Neural progenitor cell (in vitro differentiated cells): ENCODE data around the gene ZNF224. TPM values are rescaled to one million over a fixed set of nuclear protein-coding genes. Genes with fewer than 3 reads are reported as not detected.

Experiments used
- DNase-seq: peaks from one replicate; pipeline ENCODE4 v3.0.0-alpha.2; 2016; ENCODE audit warnings: low spot score
- H2AFZ ChIP-seq: fragments of 200-600 bp; sonication (generic); replicated peaks from 2 replicates; pipeline ENCODE4 v1.6.1; 2016; ENCODE audit warnings: antibody characterized with exemption
- H3F3A ChIP-seq: fragments of 200-600 bp; sonication (generic); 2 replicates; pipeline ENCODE4 v1.6.1; 2016; ENCODE audit warnings: antibody characterized with exemption, low read depth
- H3K27ac ChIP-seq: fragments of 200-600 bp; sonication (generic); 2 replicates; pipeline ENCODE4 v1.5.1; 2016; ENCODE audit warnings: mild to moderate bottlenecking
- H3K27me3 ChIP-seq: fragments of 200-600 bp; sonication (generic); 2 replicates; pipeline ENCODE4 v1.6.1; 2016; ENCODE audit warnings: mild to moderate bottlenecking, moderate library complexity
- H3K36me3 ChIP-seq: fragments of 200-600 bp; sonication (generic); 2 replicates; pipeline ENCODE4 v1.5.1; 2016
- H3K4me1 ChIP-seq: fragments of 200-600 bp; sonication (generic); 2 replicates; pipeline ENCODE4 v1.6.1; 2016; ENCODE audit warnings: mixed run types
- H3K4me2 ChIP-seq: fragments of 200-600 bp; sonication (generic); 2 replicates; pipeline ENCODE4 v1.6.1; 2016
- H3K4me3 ChIP-seq: fragments of 200-600 bp; sonication (generic); 2 replicates; pipeline ENCODE4 v1.5.1; 2016
- H3K79me2 ChIP-seq: fragments of 200-600 bp; sonication (generic); 2 replicates; pipeline ENCODE4 v1.6.1; 2016; ENCODE audit warnings: low read depth
- H3K9ac ChIP-seq: fragments of 200-600 bp; sonication (generic); 2 replicates; pipeline ENCODE4 v1.6.1; 2016
- H3K9me3 ChIP-seq: fragments of 200-600 bp; sonication (generic); 2 replicates; pipeline ENCODE4 v1.5.1; 2016; ENCODE audit warnings: low read depth
- H4K20me1 ChIP-seq: fragments of 200-600 bp; sonication (generic); 2 replicates; pipeline ENCODE4 v1.6.1; 2016; ENCODE audit warnings: low read depth
- H3K27ac Mint-ChIP-seq: 3 replicates; pipeline ENCODE4 v1.8.0; 2021; ENCODE audit warnings: mixed read lengths
- H3K27me3 Mint-ChIP-seq: 2 replicates; pipeline ENCODE4 v1.8.0; 2022; ENCODE audit warnings: low read depth, mild to moderate bottlenecking, inconsistent platforms, moderate library complexity, mixed read lengths; ENCODE audit not compliant: insufficient read depth
- H3K36me3 Mint-ChIP-seq: 3 replicates; pipeline ENCODE4 v1.8.0; 2021; ENCODE audit warnings: mixed read lengths
- H3K4me1 Mint-ChIP-seq: 3 replicates; pipeline ENCODE4 v1.8.0; 2021; ENCODE audit warnings: mixed read lengths
- H3K4me3 Mint-ChIP-seq: 3 replicates; pipeline ENCODE4 v1.8.0; 2021; ENCODE audit warnings: mild to moderate bottlenecking, moderate library complexity, mixed read lengths
- H3K9me3 Mint-ChIP-seq: 3 replicates; pipeline ENCODE4 v1.8.0; 2020; ENCODE audit warnings: mixed read lengths
- EZH2 ChIP-seq: fragments of 200-600 bp; sonication (generic); IDR thresholded peaks from 2 replicates; pipeline ENCODE4 v1.6.1; 2017; ENCODE audit warnings: antibody characterized with exemption, mild to moderate bottlenecking, moderate library complexity
- EZH2phosphoT487 ChIP-seq: fragments of 200-600 bp; sonication (generic); IDR thresholded peaks from 2 replicates; pipeline ENCODE4 v1.6.1; 2017; ENCODE audit warnings: antibody characterized with exemption
- total RNA-seq: library from RNA; depleted of rRNA; stranded (reverse); fragments of >200 nt; gene quantifications from 2 replicates; pipeline ENCODE4 v1.2.3, GENCODE V29; 2015; ENCODE audit warnings: low replicate concordance
- TF ChIP-seq, protein P1 (sequence below): fragments of 200-600 bp; sonication (generic); IDR thresholded peaks from 2 replicates; pipeline ENCODE4 v1.5.1; 2017; ENCODE audit warnings: antibody characterized with exemption, mild to moderate bottlenecking

The ZNF224 gene
- total RNA-seq, 1 donor from 2014 or later = 28.7 TPM

DNA sequence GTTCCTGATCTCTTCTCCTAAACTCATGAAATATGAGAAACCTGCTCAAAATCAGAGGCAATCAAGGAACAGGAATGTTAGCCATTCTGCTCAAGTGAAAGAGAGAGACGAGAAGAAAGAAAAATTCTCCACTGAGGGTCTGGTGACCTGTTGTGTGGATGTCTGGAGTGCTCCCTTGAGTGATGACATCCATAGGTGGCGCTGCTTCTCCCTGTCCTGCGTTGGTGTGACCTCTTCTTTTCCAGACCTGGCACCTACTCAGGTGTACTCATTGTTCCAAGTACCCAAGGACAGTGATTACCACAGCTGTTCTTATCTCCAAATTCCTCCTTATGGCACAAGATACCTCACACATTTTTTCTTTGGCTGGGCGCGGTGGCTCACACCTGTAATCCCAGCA is 38.3 kb upstream of the ZNF224 start:
- peaks cover 4% of the 10 kb centered on the region for H3K36me3 ChIP-seq
- H3K27me3 ChIP-seq = no peaks in the 10 kb centered on the region
- no peaks in the 10 kb centered on the region for H3K9me3 ChIP-seq
- no peak overlapping the region for H3K4me3 ChIP-seq
- H3F3A ChIP-seq = no peaks in the 10 kb centered on the region
- H3K9ac ChIP-seq = no peak overlapping the region
- no peak for DNase-seq
- H3K27ac ChIP-seq = no peak overlapping the region
- Mint-ChIP-seq H3K4me1 (peaks cover 12% of the 10 kb centered on the region), H3K9me3 (no peaks in the 10 kb centered on the region), H3K27ac (no peak overlapping the region), H3K36me3 (peaks cover 38% of the 10 kb centered on the region), H3K27me3 (peaks cover 10% of the 10 kb centered on the region), H3K4me3 (no peak overlapping the region)
- TF ChIP-seq, protein P1, sequence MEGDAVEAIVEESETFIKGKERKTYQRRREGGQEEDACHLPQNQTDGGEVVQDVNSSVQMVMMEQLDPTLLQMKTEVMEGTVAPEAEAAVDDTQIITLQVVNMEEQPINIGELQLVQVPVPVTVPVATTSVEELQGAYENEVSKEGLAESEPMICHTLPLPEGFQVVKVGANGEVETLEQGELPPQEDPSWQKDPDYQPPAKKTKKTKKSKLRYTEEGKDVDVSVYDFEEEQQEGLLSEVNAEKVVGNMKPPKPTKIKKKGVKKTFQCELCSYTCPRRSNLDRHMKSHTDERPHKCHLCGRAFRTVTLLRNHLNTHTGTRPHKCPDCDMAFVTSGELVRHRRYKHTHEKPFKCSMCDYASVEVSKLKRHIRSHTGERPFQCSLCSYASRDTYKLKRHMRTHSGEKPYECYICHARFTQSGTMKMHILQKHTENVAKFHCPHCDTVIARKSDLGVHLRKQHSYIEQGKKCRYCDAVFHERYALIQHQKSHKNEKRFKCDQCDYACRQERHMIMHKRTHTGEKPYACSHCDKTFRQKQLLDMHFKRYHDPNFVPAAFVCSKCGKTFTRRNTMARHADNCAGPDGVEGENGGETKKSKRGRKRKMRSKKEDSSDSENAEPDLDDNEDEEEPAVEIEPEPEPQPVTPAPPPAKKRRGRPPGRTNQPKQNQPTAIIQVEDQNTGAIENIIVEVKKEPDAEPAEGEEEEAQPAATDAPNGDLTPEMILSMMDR = no peak
- TF ChIP-seq EZH2phosphoT487 = no peak
- no peak for TF ChIP-seq EZH2
- peaks cover 28% of the 10 kb centered on the region for H3K79me2 ChIP-seq
- peaks cover 6% of the 10 kb centered on the region for H3K4me1 ChIP-seq
- no peaks in the 10 kb centered on the region for H4K20me1 ChIP-seq
- no peak overlapping the region for H2AFZ ChIP-seq
- H3K4me2 ChIP-seq = no peak overlapping the region

DNA sequence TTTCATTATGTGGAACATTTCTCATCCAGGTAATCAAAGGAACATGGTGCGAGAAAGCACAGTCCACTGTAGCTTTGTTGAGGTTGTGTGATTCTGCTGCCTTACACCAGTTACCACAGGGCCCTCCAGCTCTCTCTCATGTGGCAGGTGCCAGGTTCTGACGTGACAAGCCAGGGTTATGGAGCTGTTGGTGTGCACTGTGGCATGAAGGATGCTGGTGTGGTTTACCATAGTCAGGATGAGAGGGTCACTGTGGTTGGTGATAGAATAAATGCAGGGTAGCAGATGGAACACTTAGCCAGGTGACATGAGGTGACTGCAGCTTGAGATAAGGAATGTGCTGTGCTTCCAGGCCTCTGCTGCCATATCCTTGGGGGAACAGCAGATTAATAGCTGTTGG is 34.9 kb upstream of the ZNF224 start:
- Histone ChIP-seq H3K9me3 (no peaks in the 10 kb centered on the region), H3K79me2 (peaks cover 6% of the 10 kb centered on the region), H3K4me2 (no peak overlapping the region), H3K9ac (no peak overlapping the region), H4K20me1 (no peaks in the 10 kb centered on the region), H2AFZ (no peak overlapping the region), H3K27ac (no peak overlapping the region), H3K4me1 (no peaks in the 10 kb centered on the region), H3K27me3 (no peaks in the 10 kb centered on the region), H3F3A (no peaks in the 10 kb centered on the region), H3K36me3 (peaks cover 10% of the 10 kb centered on the region), H3K4me3 (no peak overlapping the region)
- H3K4me3 Mint-ChIP-seq = no peak overlapping the region
- H3K9me3 Mint-ChIP-seq = no peaks in the 10 kb centered on the region
- peaks cover 47% of the 10 kb centered on the region for H3K36me3 Mint-ChIP-seq
- TF ChIP-seq, protein P1 = no peak
- TF ChIP-seq EZH2 (no peak), EZH2phosphoT487 (no peak)
- no peaks in the 10 kb centered on the region for H3K4me1 Mint-ChIP-seq
- H3K27ac Mint-ChIP-seq = no peak overlapping the region
- DNase-seq = no peak
- peaks cover 6% of the 10 kb centered on the region for H3K27me3 Mint-ChIP-seq

DNA sequence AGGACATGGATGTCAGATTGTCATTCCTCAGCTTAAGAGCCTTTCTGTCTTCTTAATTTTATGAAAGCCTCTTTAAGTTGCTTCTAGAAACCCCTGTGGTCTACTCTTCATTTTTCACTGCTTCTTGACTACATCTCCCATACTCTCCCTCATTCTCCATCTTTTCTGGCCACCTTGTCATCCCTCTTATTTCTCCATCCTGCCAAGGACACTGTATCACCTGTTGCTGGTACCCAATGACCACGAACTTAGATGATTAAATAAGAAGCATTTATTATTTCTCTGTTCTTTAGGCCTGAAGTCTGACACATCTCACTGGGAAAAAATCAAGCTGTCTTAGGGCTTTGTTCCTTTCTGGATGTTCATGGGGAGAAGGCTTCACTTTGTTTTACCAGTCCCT is 33.1 kb upstream of the ZNF224 start:
- TF ChIP-seq, protein P1 = no peak
- TF ChIP-seq EZH2phosphoT487 = no peak
- TF ChIP-seq EZH2 = no peak
- Histone ChIP-seq H3F3A (no peaks in the 10 kb centered on the region), H3K4me1 (no peaks in the 10 kb centered on the region), H2AFZ (no peak overlapping the region), H3K27ac (no peak overlapping the region), H3K36me3 (peaks cover 14% of the 10 kb centered on the region), H3K9me3 (peaks cover 4% of the 10 kb centered on the region), H3K79me2 (no peaks in the 10 kb centered on the region), H3K9ac (no peak overlapping the region), H4K20me1 (no peaks in the 10 kb centered on the region), H3K4me3 (no peak overlapping the region), H3K4me2 (no peak overlapping the region), H3K27me3 (no peaks in the 10 kb centered on the region)
- Mint-ChIP-seq H3K4me1 (no peaks in the 10 kb centered on the region), H3K27me3 (peaks cover 4% of the 10 kb centered on the region), H3K9me3 (peaks cover 6% of the 10 kb centered on the region), H3K27ac (no peak overlapping the region), H3K4me3 (no peak overlapping the region), H3K36me3 (peaks cover 43% of the 10 kb centered on the region)
- DNase-seq = no peak
